Thyroid gland (tissue), 4 donors: ENCODE data around the gene METTL21A. TPM values are rescaled to one million over a fixed set of nuclear protein-coding genes. Genes with fewer than 3 reads are reported as not detected.

Source experiments
- DNase-seq, 2 donors: peaks; one replicate each; pipeline ENCODE4 v3.0.0-alpha.2; 2019
- H3K27ac ChIP-seq, 3 donors: fragments of 200-600 bp; sonication (generic); 1 replicate in 2 of 3; 2 replicates in 1 of 3; pipeline ENCODE4 v1.5.1; 2016 to 2019; ENCODE audit warnings: mild to moderate bottlenecking in 1 of 3, moderate library complexity in 1 of 3
- H3K27me3 ChIP-seq: fragments of 200-600 bp; sonication (generic); one replicate; pipeline ENCODE4 v1.5.1; 2019
- H3K36me3 ChIP-seq, 2 donors: fragments of 200-600 bp; sonication (generic); one replicate each; pipeline ENCODE4 v1.5.1; 2016 to 2019
- H3K4me1 ChIP-seq, 2 donors: fragments of 200-600 bp; sonication (generic); one replicate each; pipeline ENCODE4 v1.5.1; 2017 to 2019
- H3K4me3 ChIP-seq, 3 donors: fragments of 200-600 bp; sonication (generic); replicated peaks in 1 of 3; 1 replicate in 2 of 3; 2 replicates in 1 of 3; pipeline ENCODE4 v1.5.1; 2016; ENCODE audit warnings: mild to moderate bottlenecking in 1 of 3
- H3K9me3 ChIP-seq: fragments of 200-600 bp; sonication (generic); one replicate; pipeline ENCODE4 v1.5.1; 2017
- POLR2A ChIP-seq, 2 donors: fragments of 450-650 bp; IDR thresholded peaks; one replicate each; pipeline ENCODE4 v1.6.1; 2017; ENCODE audit warnings: antibody characterized with exemption in 2 of 2, mild to moderate bottlenecking in 2 of 2, moderate library complexity in 1 of 2
- WGBS, 2 donors: methylation state at CpG; one replicate each; pipeline ENCODE4 v1.1.5; 2017; 5-methylcytosine and 5-hydroxymethylcytosine counted together
- intact Hi-C: fragments of 100-400 bp; cut with DNase I; formaldehyde crosslinking; loops from one replicate; pipeline ENCODE4 v1.15.1; 2023
- total RNA-seq, 4 donors: library from RNA; depleted of rRNA; stranded (reverse); fragments of >200 nt; gene quantifications; one replicate each; pipeline ENCODE4 v1.2.3, GENCODE V29; 2016
- TF ChIP-seq, protein P1 (sequence below), 6 experiments: fragments of 200-600 bp in 3 of 6; fragments of 450-650 bp in 3 of 6; sonication (generic) in 3 of 6; IDR thresholded peaks; one replicate each; pipeline ENCODE4 v1.5.1; 2016 to 2019; ENCODE audit warnings: antibody characterized with exemption in 6 of 6, mild to moderate bottlenecking in 2 of 6, inconsistent platforms in 1 of 6, moderate library complexity in 1 of 6

Gene METTL21A
- total RNA-seq, 4 donors from 2014 or later = 24.6 to 48.9 (median 36.0) TPM

DNA sequence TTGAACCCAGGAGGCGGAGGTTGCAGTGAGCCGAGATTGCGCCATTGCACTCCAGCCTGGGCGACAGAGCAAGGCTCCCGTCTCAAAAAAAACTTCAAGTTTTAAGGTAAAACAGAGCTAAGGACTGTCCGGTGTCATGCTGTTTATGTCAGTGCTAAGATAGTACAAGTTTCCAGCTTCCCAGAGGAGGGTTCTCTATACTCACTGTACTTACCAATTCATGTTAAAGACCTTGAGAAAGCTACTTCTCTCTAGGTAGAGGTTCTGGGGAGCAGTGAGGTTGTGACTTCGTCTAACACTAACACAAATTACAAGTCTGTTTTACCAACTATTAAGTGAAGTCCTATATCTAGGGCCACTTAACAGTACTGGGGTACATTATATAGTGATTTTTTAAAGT, 18.8 kb downstream of the METTL21A start:
- no peaks in the 10 kb centered on the region for H3K36me3 ChIP-seq
- intact Hi-C loops = no loop called here
- DNase-seq = no peak
- 96% methylated on average over 7 of the region's 7 CpGs for WGBS, 2 donors
- TF ChIP-seq, protein P1, sequence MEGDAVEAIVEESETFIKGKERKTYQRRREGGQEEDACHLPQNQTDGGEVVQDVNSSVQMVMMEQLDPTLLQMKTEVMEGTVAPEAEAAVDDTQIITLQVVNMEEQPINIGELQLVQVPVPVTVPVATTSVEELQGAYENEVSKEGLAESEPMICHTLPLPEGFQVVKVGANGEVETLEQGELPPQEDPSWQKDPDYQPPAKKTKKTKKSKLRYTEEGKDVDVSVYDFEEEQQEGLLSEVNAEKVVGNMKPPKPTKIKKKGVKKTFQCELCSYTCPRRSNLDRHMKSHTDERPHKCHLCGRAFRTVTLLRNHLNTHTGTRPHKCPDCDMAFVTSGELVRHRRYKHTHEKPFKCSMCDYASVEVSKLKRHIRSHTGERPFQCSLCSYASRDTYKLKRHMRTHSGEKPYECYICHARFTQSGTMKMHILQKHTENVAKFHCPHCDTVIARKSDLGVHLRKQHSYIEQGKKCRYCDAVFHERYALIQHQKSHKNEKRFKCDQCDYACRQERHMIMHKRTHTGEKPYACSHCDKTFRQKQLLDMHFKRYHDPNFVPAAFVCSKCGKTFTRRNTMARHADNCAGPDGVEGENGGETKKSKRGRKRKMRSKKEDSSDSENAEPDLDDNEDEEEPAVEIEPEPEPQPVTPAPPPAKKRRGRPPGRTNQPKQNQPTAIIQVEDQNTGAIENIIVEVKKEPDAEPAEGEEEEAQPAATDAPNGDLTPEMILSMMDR (IDR thresholded peaks at IDR 0.05) = no peak
- no peak for TF ChIP-seq POLR2A (IDR thresholded peaks at IDR 0.05)
- H3K4me1 ChIP-seq = no peaks in the 10 kb centered on the region
- H3K9me3 ChIP-seq = no peaks in the 10 kb centered on the region
- no peak overlapping the region for H3K4me3 ChIP-seq
- H3K27me3 ChIP-seq = no peaks in the 10 kb centered on the region
- no peak overlapping the region for H3K27ac ChIP-seq

DNA sequence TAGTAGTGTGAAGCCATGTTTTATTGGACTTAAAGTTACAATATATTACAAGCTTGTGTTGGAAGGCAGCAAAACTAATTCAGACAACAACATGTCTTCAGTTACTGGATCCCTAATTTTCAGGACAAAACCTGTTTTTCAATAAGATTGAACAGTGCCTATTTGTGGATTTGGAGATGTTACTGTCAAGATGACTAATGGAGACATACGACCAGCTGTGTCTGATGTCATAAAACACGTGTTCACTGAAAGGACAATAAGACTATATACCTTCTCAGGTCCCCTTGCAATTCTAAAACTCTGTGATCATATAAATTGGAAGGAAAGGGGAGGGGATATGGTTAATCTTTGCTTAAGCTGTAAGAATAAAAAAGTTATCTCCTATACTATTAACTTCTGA, 21.7 kb downstream of the METTL21A start:
- Histone ChIP-seq H3K9me3 (no peaks in the 10 kb centered on the region), H3K4me1 (peaks cover 0 to 6% of the 10 kb centered on the region in 2 donors), H3K4me3 (no peak overlapping the region), H3K27ac (no peak overlapping the region), H3K36me3 (no peaks in the 10 kb centered on the region), H3K27me3 (no peaks in the 10 kb centered on the region)
- DNase-seq = no peak
- intact Hi-C loops = no loop called here
- WGBS, 2 donors = 76 to 79% methylated on average over 2 of the region's 2 CpGs
- no peak for TF ChIP-seq POLR2A (IDR thresholded peaks at IDR 0.05)
- TF ChIP-seq, protein P1 (IDR thresholded peaks at IDR 0.05) = no peak

DNA sequence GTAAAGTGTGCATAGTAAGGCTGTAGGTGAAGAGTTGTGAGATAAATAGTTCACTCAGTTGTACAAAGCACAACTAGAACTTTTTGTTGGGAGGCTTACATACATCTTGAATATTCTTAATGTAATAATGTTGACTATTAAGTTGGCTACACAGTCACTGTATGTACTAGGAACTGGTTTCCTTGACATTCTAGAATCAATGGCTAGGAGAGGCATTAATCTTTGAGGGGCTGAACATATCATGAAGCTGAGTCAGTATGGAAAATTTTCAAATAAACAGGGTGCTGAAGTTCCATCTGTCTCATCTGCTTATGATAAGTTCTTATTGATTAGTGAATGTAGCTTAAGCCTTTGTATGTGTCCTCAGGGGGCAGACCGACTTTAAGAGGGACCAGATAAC, 23.4 kb downstream of the METTL21A start:
- Histone ChIP-seq H3K36me3 (no peaks in the 10 kb centered on the region), H3K9me3 (no peaks in the 10 kb centered on the region), H3K27ac (no peak overlapping the region), H3K4me3 (no peak overlapping the region), H3K27me3 (no peaks in the 10 kb centered on the region), H3K4me1 (peaks cover 0 to 6% of the 10 kb centered on the region in 2 donors)
- intact Hi-C loops = no loop called here
- WGBS, 2 donors = 93 to 94% methylated on average over 1 of the region's 1 CpG
- no peak for DNase-seq
- TF ChIP-seq, protein P1 (IDR thresholded peaks at IDR 0.05) = no peak
- TF ChIP-seq POLR2A (IDR thresholded peaks at IDR 0.05) = no peak

DNA sequence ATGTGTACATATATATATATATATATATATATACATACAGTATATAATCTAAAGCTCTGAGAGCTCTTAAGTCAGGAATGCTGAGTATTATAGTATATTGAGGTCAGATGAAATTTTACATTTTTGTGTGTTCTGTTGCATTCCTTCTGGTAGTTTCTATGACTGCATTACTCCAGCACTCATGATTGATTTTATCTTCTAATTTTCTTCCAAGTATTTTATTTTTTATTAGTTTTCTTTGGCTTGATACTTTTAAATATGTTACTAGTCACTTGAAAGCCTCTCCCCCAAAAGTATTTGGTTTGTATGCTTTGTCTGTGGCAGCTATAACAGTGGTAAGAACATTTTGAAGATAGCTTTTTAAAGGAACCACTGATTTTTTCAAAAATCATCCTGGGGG, 25.0 kb downstream of the METTL21A start:
- Histone ChIP-seq H3K27ac (no peak overlapping the region), H3K9me3 (no peaks in the 10 kb centered on the region), H3K4me3 (no peak overlapping the region), H3K4me1 (peaks cover 0 to 6% of the 10 kb centered on the region in 2 donors), H3K36me3 (no peaks in the 10 kb centered on the region), H3K27me3 (no peaks in the 10 kb centered on the region)
- TF ChIP-seq POLR2A (IDR thresholded peaks at IDR 0.05) = no peak
- TF ChIP-seq, protein P1 (IDR thresholded peaks at IDR 0.05) = no peak
- DNase-seq = no peak
- intact Hi-C loops = no loop called here

DNA sequence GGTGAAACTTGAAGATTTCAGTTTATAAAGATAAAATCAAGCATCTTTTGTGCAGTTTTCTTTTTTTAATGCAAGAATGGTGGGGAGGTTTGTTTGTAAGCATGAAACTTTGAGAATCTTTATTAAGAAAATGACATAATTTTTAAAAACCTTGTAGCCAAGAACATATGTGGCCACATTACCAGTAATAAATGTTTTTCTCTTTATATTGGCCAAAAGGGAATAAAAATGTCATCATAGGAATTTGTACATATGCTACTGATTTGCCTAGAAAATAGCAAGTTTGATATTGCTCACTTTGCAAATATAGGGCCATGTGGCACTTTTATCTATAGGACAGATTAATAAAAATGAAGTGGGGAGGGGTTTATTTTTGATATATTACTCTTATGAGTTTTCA, 25.6 kb downstream of the METTL21A start:
- no peak overlapping the region for H3K4me3 ChIP-seq
- no peaks in the 10 kb centered on the region for H3K9me3 ChIP-seq
- H3K36me3 ChIP-seq = no peaks in the 10 kb centered on the region
- TF ChIP-seq, protein P1 (IDR thresholded peaks at IDR 0.05) = no peak
- no peak for TF ChIP-seq POLR2A (IDR thresholded peaks at IDR 0.05)
- intact Hi-C loops = no loop called here
- H3K27me3 ChIP-seq = no peaks in the 10 kb centered on the region
- H3K27ac ChIP-seq = no peak overlapping the region
- DNase-seq = no peak
- H3K4me1 ChIP-seq = peaks cover 0 to 6% of the 10 kb centered on the region in 2 donors
